Stomach smooth muscle (tissue), 2 donors: Measurements from ENCODE around the gene PANK1.

Experiments
- H3K27ac ChIP-seq: one replicate; pipeline ENCODE4 v1.7.0; 2013; ENCODE audit warnings: mild to moderate bottlenecking, low read length, inconsistent platforms
- H3K27me3 ChIP-seq, 2 donors: one replicate each; pipeline ENCODE4 v1.7.0; 2013; ENCODE audit warnings: low read length in 2 of 2; ENCODE audit not compliant: insufficient read depth in 2 of 2, control insufficient read depth in 1 of 2
- H3K36me3 ChIP-seq, 2 donors: one replicate each; pipeline ENCODE4 v1.7.0; 2013; ENCODE audit warnings: low read length in 2 of 2; ENCODE audit not compliant: control insufficient read depth in 2 of 2, insufficient read depth in 2 of 2
- H3K4me1 ChIP-seq: one replicate; pipeline ENCODE4 v1.7.0; 2013; ENCODE audit warnings: low read length; ENCODE audit not compliant: control insufficient read depth, insufficient read depth
- H3K4me3 ChIP-seq, 2 donors: one replicate each; pipeline ENCODE4 v1.7.0; 2013; ENCODE audit warnings: low read length in 2 of 2
- H3K9ac ChIP-seq, 2 donors: one replicate each; pipeline ENCODE4 v1.7.0; 2013; ENCODE audit warnings: low read length in 2 of 2, mild to moderate bottlenecking in 1 of 2
- H3K9me3 ChIP-seq, 2 donors: one replicate each; pipeline ENCODE4 v1.7.0; 2013; ENCODE audit warnings: low read length in 2 of 2; ENCODE audit not compliant: control insufficient read depth in 2 of 2
- donor health status: healthy.
- donor health status: Pancreatic carcinoma.

Gene PANK1

GRCh38 chr10:89536013-89536354 lies 109.1 kb downstream of the PANK1 start:
- Histone ChIP-seq H3K4me3 (peak overlapping the region; percentile 9 to 52), H3K9me3 (no peaks in the 10 kb centered on the region), H3K27me3 (peaks cover 23 to 39% of the 10 kb centered on the region in 2 donors), H3K36me3 (no peaks in the 10 kb centered on the region), H3K4me1 (peaks cover 6% of the 10 kb centered on the region), H3K27ac (no peak overlapping the region), H3K9ac (no peak overlapping the region)

- H3K9me3 ChIP-seq: no peaks in the 10 kb centered on the region
- peak within 1 kb of the TSS; percentile 9 to 57 for H3K4me3 ChIP-seq
- no peak within 1 kb of the TSS for H3K27ac ChIP-seq
- H3K9ac ChIP-seq: no peak within 1 kb of the TSS
- peaks cover 23 to 39% of the 10 kb centered on the region in 2 donors for H3K27me3 ChIP-seq
- H3K36me3 ChIP-seq: no peaks in the 10 kb centered on the region
- peaks cover 6% of the 10 kb centered on the region for H3K4me1 ChIP-seq
Measured at GRCh38 chr10:89535171-89536012, 109.7 kb downstream of the PANK1 start, which contains the start of gene SLC16A12. SLC16A12 (minus strand) TSS chr10:89535594; CDS start chr10:89462578, 73,016 bp downstream.

GRCh38 chr10:89534826-89535166 lies 110.2 kb downstream of the PANK1 start:
- Histone ChIP-seq H3K27ac (no peak overlapping the region), H3K4me3 (peak overlapping the region in 1 of 2 donors; percentile 57), H3K27me3 (peaks cover 23 to 39% of the 10 kb centered on the region in 2 donors), H3K9me3 (no peaks in the 10 kb centered on the region), H3K9ac (no peak overlapping the region), H3K4me1 (peaks cover 6% of the 10 kb centered on the region), H3K36me3 (no peaks in the 10 kb centered on the region)
